ENCODE measurements around the gene SPATC1L. TPM values are rescaled to one million over a fixed set of nuclear protein-coding genes. Genes with fewer than 3 reads are reported as not detected.
"Not testable (repeated sequence)": the region's sequence is repeated elsewhere in the genome, so short reads cannot be mapped to it uniquely, and the experiment has no call there.

Gene SPATC1L
- total and polyA plus RNA-seq, 2 donors (not counting 1 experiment from before 2014, with no cell fraction given), result 11.4 to 15.4 TPM

DNA sequence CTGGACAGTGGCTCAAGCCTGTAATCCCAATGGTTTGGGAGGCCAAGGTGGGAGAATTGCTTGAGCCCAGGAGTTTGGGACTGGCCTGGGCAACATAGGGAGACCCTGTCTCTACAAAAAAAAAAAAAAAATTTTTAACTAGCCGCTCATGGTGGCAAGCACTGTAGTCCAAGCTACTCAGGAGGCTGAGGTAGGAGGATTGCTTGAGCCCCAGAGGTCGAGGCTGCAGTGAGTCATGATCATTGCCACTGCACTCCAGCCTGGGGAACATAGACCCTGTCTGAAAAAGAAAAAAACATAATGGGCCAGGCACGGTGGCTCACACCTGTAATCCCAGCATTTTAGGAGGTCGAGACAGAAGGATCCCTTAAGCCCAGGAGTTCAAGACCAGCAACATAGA lies 5.3 kb downstream of the SPATC1L start:
- intact Hi-C loops (cut with micrococcal nuclease), result no loop called here
- H3K79me2 ChIP-seq (ENCODE audit: control insufficient read depth, insufficient read depth, low read length), result peaks cover 3% of the 10 kb centered on the region
- Mint-ChIP-seq H3K4me1 (peaks cover 2% of the 10 kb centered on the region), H3K4me3 (no peak overlapping the region), H3K27me3 (no peaks in the 10 kb centered on the region), H3K27ac (no peak overlapping the region), H3K9me3 (ENCODE audit: insufficient read depth) (peaks cover 7% of the 10 kb centered on the region)
- no peaks in the 10 kb centered on the region for H4K20me1 ChIP-seq (ENCODE audit: control insufficient read depth, insufficient read depth, low read length, poor library complexity, severe bottlenecking)
- ATAC-seq (ENCODE audit: low read depth) (no peak), DNase-seq (no peak)
- H3K4me3 ChIP-seq (ENCODE audit: control extremely low read depth in 1 of 5, extremely low read depth in 1 of 5, insufficient read depth in 1 of 5, low read depth in 2 of 5, low read length in 4 of 5), result no peak overlapping the region
- TF ChIP-seq, protein P1, sequence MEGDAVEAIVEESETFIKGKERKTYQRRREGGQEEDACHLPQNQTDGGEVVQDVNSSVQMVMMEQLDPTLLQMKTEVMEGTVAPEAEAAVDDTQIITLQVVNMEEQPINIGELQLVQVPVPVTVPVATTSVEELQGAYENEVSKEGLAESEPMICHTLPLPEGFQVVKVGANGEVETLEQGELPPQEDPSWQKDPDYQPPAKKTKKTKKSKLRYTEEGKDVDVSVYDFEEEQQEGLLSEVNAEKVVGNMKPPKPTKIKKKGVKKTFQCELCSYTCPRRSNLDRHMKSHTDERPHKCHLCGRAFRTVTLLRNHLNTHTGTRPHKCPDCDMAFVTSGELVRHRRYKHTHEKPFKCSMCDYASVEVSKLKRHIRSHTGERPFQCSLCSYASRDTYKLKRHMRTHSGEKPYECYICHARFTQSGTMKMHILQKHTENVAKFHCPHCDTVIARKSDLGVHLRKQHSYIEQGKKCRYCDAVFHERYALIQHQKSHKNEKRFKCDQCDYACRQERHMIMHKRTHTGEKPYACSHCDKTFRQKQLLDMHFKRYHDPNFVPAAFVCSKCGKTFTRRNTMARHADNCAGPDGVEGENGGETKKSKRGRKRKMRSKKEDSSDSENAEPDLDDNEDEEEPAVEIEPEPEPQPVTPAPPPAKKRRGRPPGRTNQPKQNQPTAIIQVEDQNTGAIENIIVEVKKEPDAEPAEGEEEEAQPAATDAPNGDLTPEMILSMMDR (IDR thresholded peaks at IDR 0.05), result no peak
- no peak for TF ChIP-seq EZH2 (IDR thresholded peaks at IDR 0.05; ENCODE audit: borderline replicate concordance, insufficient read depth, low read depth, low read length, poor library complexity, severe bottlenecking)
- no peak overlapping the region for H3K4me2 ChIP-seq (replicated peaks; ENCODE audit: low read depth, low read length, poor library complexity, severe bottlenecking)
- no peak overlapping the region for H3K27ac ChIP-seq (ENCODE audit: low read length in 2 of 2)
- peaks cover 1 to 6% (median 3%) of the 10 kb centered on the region in 3 donors for H3K9me3 ChIP-seq (ENCODE audit: control extremely low read depth in 1 of 3, control insufficient read depth in 2 of 3, insufficient read depth in 1 of 3, low read length in 2 of 3)
- H3K4me1 ChIP-seq (ENCODE audit: control insufficient read depth in 2 of 2, insufficient read depth in 2 of 2, low read length in 2 of 2), result peaks cover 0 to 6% of the 10 kb centered on the region in 2 donors
- H3K9ac ChIP-seq (ENCODE audit: low read length), result no peak overlapping the region
- POLR2A ChIA-PET, result no interaction called here
- no peaks in the 10 kb centered on the region for H3K36me3 ChIP-seq (replicated peaks in 1 of 2; ENCODE audit: control extremely low read depth in 1 of 2, control insufficient read depth in 1 of 2, extremely low read depth in 1 of 2, insufficient read depth in 2 of 2, low read length in 1 of 2)
- WGBS (ENCODE audit: insufficient coverage), result 93% methylated on average over 2 of the region's 4 CpGs
- CTCF ChIA-PET, result no interaction called here
- H3K27me3 ChIP-seq (replicated peaks in 1 of 4; ENCODE audit: control extremely low read depth in 1 of 4, control insufficient read depth in 3 of 4, insufficient read depth in 4 of 4, low read length in 3 of 4), result no peaks in the 10 kb centered on the region
- H2AFZ ChIP-seq (ENCODE audit: insufficient read depth, low read depth, low read length, poor library complexity, severe bottlenecking), result no peak overlapping the region

DNA sequence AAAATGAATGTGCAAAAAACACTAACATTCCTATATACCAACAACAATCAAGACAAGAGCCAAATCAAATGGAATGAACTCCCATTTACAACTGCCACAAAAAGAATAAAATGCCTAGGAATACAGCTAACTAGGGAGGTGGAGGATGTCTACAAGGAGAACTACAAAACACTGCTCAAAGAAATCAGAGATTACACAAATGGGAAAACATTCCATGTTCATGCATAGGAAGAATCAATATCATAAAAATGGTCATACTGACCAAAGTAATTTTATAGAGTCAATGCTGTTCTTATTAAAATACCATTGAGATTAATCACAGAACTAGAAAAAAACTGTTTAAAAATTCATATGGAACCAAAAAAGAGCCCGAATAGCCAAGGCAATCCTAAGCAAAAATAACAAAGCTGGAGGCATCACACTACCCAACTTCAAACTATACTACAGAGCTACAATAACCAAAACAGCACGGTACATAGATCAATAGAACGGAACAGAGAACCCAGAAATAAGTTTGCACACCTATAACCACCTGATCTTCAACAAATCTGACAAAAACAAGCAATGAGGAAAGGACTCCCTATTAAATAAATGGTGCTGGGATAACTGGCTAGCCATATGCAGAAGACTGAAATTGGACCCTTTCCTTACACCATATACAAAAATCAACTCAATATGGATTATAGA lies 7.7 kb downstream of the SPATC1L start:
- POLR2A ChIA-PET; H3K4me1 ChIP-seq (ENCODE audit: control insufficient read depth in 2 of 2, insufficient read depth in 2 of 2, low read length in 2 of 2); H3K4me1 Mint-ChIP-seq; H3K27me3 ChIP-seq (replicated peaks in 1 of 4; ENCODE audit: control extremely low read depth in 1 of 4, control insufficient read depth in 3 of 4, insufficient read depth in 4 of 4, low read length in 3 of 4); H3K27ac ChIP-seq (ENCODE audit: low read length in 2 of 2); H3K4me2 ChIP-seq (replicated peaks; ENCODE audit: low read depth, low read length, poor library complexity, severe bottlenecking); H3K4me3 Mint-ChIP-seq; H3K4me3 ChIP-seq (ENCODE audit: control extremely low read depth in 1 of 5, extremely low read depth in 1 of 5, insufficient read depth in 1 of 5, low read depth in 2 of 5, low read length in 4 of 5); H3K9ac ChIP-seq (ENCODE audit: low read length); H3K27ac Mint-ChIP-seq; H3K27me3 Mint-ChIP-seq; DNase-seq; ATAC-seq (ENCODE audit: low read depth); CTCF ChIA-PET; H3K79me2 ChIP-seq (ENCODE audit: control insufficient read depth, insufficient read depth, low read length); H2AFZ ChIP-seq (ENCODE audit: insufficient read depth, low read depth, low read length, poor library complexity, severe bottlenecking); H3K36me3 ChIP-seq (replicated peaks in 1 of 2; ENCODE audit: control extremely low read depth in 1 of 2, control insufficient read depth in 1 of 2, extremely low read depth in 1 of 2, insufficient read depth in 2 of 2, low read length in 1 of 2); intact Hi-C loops (cut with micrococcal nuclease); H3K9me3 Mint-ChIP-seq (ENCODE audit: insufficient read depth); H4K20me1 ChIP-seq (ENCODE audit: control insufficient read depth, insufficient read depth, low read length, poor library complexity, severe bottlenecking): not testable (repeated sequence)
- H3K9me3 ChIP-seq (ENCODE audit: control extremely low read depth in 1 of 3, control insufficient read depth in 2 of 3, insufficient read depth in 1 of 3, low read length in 2 of 3), result peaks cover 1 to 16% (median 3%) of the 10 kb centered on the region in 3 donors
- WGBS (ENCODE audit: insufficient coverage), result no CpG with 5 or more reads among the region's 3 CpGs

Measured in B cell (primary cell).